Stimulated activated CD4-positive, alpha-beta T cell treated with anti-CD3 and anti-CD28 coated beads, Interleukin-4, amount 100 ng/mL, for 24 hours (primary cell): ENCODE measurements around the gene MCM9.
A peak's percentile ranks its signal among the peaks of the same experiment; 100 is the strongest.

Experiments
- DNase-seq: peaks from one replicate; pipeline ENCODE4 v3.0.0-alpha.2; 2020

Gene MCM9

DNA sequence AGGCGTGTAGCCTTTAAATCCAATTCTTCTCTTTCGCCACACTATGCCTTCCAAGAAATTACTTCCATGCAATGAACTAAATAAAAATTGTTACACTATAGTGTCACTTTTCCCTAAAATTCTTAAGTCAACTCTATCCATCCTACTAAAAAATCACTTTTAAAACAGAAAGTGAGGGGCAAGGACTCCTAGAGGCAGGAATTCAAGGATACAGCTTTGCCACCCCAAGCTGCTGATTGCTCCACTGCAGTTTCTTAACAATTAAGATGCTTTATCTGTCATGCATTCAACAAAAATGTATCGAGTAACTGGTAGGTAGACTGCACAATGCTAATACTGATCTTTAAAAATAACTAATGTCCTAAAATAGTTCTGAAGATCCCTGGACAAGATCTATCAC is 4.3 kb downstream of the MCM9 start:
- no peak for DNase-seq

- DNase-seq = no peak
Observed at GRCh38 chr6:118923035-118923434, 11.9 kb downstream of the MCM9 start.

DNA sequence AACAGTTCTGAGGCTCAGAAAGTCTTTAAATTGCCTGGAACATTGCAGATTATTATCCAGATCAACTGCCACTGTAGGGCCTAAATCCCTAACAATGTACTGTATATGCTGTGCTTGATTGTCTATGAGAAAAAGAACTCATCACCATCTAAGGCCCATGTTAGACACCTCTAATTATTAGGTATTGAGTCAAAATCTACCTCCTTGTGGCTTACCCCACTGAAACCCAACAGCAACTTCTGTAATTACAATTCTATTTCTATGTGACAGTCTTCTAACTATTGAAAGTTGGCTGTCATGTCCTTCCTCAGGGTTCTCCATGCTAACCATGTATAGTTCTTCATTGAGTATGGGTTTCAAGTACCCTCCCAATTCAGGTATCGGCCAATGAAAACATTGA is 13.9 kb downstream of the MCM9 start:
- no peak for DNase-seq

DNA sequence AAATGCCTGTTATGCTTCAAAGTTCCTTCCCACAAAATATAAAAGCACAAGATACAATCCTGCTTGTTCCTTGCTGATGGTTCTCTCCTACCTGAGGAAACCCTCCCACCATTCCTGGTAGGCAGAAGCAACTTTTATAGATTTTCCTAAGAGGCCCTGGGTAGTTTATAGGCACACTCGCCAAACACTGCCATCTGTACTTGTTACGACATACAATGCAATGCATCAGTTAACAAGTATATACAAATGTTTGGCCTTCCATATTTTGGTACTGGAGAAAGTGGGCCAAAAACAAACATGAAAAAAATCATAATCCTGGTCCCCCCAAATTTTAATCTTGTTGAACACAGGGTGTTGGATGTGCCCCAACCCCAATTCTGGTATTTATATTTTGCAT is 16.6 kb downstream of the MCM9 start:
- no peak for DNase-seq

- DNase-seq = no peak
Observed at GRCh38 chr6:118917546-118918328, 17.2 kb downstream of the MCM9 start.

DNA sequence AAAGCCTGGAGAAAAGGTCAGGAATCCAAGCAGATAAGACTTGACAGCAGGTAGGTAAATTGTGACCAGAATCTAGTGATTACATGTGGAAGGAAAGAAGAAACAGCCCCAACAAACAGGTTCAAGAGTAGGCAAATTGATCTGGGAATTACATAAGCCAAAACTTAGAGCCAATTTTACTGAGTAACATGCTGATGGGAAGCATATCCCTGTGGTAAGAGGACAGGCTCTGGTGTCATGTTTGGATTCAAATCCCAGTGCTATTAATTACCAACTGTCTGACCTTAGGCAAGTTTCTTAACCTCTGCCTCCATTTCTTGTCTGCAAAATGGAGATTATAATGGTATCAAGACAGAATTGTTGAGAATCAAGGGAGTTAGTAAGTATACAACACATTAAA is 20.4 kb downstream of the MCM9 start:
- no peak for DNase-seq

DNA sequence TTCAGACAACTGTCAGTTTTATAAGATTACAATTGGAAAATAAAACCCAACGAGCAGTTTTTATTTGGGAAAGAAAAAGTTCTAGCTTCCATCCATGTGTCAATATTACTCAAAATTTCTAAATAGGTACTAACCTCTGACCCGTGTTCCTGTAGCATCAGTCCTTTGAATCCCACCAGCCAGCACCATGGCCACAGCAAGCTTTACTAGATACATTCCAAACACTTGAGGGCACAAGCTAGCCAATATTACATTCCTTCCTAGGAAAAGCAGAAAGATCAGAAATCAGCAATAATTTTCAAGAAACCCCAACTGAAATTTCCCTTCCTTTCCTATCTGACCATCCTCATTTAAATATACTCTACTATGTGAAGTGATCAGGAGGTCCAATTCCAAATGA is 21.8 kb downstream of the MCM9 start:
- no peak for DNase-seq

DNA sequence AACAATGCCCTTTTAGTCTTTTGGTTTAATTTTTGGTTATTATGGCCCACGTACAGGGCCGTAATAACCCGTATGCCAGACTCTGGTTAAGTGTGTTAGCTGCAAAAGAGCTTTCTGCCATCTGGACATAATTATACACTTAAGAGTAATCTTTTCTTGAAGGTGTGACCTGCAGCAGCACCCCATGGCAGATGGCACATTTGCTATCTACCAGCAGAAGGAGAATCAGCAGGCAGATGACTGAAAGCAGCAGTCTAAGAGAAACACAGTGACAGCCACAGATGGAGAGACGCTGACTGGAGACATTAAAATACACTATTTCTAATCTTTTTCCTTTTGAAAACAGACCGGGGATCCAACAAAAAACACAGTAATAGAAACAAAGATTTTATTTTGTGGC is 22.3 kb downstream of the MCM9 start:
- no peak for DNase-seq

DNA sequence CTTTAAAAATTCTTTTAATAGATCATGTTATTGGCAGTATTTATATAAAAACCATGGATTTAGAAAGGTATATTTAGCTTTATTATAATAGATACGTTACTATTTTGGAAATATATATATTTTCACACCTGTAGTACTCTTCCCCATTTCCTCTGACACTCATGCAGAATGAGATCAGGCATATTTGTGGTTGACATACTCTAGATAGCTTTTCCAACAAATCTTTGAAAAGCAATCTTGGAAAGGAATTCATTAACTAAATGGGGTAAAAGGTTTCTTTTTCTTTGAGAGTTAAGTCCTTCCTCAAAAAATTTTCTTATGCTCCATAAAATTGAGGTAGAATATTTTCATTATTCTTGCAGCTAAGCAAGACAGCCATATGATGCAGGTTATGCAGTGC is 26.5 kb downstream of the MCM9 start:
- no peak for DNase-seq

GRCh38 chr6:118905851-118906250 is 29.1 kb downstream of the MCM9 start:
- DNase-seq = no peak

DNA sequence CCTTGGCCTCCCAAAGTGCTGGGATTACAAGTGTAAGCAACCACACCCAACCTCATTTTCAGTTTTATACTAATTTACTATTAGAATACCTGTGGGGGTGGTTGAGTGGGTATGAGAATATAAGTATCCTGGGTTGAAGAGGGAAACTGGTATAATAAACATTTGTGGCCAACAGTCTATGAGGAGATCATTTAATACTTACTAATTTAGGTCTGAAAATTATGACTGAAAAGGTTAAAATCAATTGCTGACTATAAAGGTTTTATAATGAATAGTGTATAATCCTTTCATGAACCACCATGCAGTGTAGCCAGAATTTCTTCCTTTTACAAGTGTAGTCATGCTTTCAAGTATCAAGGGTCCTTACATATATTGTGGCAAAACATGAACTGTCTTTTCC is 29.9 kb downstream of the MCM9 start:
- no peak for DNase-seq

- DNase-seq = no peak
Observed at GRCh38 chr6:118903691-118904090, 31.3 kb downstream of the MCM9 start.

GRCh38 chr6:118903138-118903537 is 31.8 kb downstream of the MCM9 start:
- DNase-seq = no peak

- DNase-seq = no peak
Observed at GRCh38 chr6:118902726-118903125, 32.2 kb downstream of the MCM9 start.

GRCh38 chr6:118899948-118900347 is 35.0 kb downstream of the MCM9 start:
- DNase-seq = peak; percentile 23

DNA sequence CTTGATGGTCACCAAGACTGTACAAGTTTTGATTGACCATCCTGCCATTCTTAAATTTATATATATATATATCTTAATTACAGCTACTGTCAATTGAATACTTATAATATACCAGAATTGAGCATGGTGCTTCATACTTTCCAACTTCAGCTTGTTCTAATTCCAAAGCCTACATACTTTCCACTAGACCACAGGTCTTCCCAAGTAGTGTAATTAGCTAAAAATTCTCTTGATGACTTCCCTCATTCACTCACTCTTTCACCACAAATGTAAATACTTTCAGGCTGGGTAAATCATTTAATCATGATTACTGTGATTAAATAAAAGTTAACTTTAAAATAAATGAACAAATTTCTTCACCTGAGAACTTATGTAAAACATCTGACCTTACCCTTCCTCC is 37.6 kb downstream of the MCM9 start:
- DNase-seq = no peak

- peak; percentile 16 for DNase-seq
Observed at GRCh38 chr6:118896339-118897136, 38.4 kb downstream of the MCM9 start.

GRCh38 chr6:118895859-118896258 is 39.1 kb downstream of the MCM9 start:
- no peak for DNase-seq

DNA sequence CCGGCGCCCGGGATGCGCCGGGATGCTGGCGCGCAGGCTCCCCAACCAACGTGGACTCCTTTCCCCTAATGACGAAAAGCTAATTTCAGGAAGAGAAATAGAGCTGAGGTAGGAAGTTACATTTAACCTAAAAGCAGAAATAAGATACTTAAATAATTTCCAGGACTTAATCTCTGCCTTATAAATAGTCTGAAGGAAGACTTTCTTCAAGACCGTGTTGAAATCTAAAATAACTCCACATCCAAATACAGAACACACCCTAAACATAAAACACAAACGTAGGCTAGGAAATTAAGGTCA is 39.7 kb downstream of the MCM9 start:
- DNase-seq = no peak

DNA sequence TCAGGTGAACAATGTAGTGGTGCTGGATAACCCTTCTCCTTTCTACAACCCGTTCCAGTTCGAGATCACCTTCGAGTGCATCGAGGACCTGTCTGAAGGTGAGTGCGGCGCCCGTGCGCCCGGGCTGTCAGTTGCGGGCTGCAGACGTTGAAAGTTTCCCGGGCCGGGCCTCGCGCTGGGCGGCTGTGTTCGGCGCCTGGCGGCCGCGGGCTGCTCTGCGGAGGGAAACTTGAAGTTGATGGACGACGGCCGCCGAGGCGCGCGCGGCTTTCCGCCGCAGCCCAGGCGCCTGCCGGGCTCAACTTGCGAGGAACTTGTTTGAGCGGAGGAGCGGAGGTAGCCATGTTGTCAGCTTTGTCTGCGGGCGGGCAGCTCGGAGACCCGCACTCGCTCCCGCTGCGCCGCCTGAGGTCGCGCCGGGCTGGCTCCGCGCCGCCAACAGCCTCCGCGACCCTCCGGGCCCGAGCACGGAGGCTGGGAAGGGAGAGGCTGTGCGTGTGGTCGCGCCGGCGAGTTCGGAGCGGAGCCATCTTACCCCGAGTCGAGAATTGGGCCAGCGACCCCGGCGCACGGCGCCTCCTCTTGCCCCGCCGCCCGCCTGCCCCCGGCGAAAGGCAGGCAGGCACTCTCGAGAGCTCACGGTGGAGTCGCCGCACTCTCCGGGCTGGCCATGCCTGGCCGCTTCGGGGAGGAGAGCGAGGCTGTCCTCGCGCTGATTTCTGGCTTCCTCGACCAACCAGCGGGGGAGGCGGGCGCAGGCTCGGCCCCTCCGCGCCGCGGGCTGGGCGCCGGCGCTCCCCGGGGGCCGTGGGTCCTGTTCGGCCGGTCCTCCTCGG is 40.3 kb downstream of the MCM9 start:
- peak; percentile 59 for DNase-seq

DNA sequence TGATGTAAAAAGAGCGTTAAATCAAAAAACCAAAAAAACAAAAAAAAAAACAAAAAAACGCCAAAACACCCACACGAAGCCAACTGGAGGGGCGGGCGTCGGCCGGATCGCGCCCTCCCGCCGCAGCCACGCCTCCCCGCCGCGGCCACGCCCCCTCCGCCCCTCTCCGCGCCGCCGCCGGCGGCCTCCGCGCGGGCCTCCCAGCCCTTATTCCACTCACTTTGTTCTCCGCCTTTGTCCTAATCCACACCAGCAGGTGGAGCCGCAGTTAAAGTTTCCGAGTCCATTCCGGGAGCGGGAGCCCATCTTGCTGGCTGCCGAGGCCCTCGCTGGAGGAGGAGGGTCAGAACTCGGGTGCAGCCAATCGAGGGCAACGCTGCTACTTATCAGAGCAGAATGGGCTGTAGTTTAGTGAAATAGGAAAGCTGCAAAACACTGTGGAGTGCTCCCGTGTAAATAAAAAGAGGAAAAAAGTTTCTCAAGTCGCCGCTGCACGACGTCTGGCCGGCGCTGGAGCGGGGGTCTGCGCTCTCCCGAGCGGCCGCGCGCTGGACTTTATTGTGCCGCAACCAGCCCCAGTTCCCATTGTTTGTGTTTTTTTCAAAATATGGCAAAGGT is 41.0 kb downstream of the MCM9 start, which contains the start of gene ASF1A:
Gene ASF1A (plus strand): TSS at position 346 of the 618 bp plus-strand sequence. CDS start 262 bp downstream, at position 608.
- DNase-seq = peak; percentile 96

GRCh38 chr6:118893064-118893806 is 41.7 kb downstream of the MCM9 start:
- DNase-seq = peak; percentile 48
